Effector CD4-positive, alpha-beta T cell (primary cell): Measurements from ENCODE around the gene AADACL4.
"Not testable (repeated sequence)": the region's sequence is repeated elsewhere in the genome, so short reads cannot be mapped to it uniquely, and the experiment has no call there.

Experiments used
- DNase-seq: peaks from one replicate; pipeline ENCODE4 v3.0.0-alpha.2; 2020

The AADACL4 gene

GRCh38 chr1:12630946-12631530 is 12.8 kb upstream of the AADACL4 start:
- no peak for DNase-seq

GRCh38 chr1:12631571-12631970 is 12.3 kb upstream of the AADACL4 start:
- no peak for DNase-seq

GRCh38 chr1:12634156-12634555 is 9.7 kb upstream of the AADACL4 start:
- DNase-seq: no peak

GRCh38 chr1:12634696-12635202 is 9.1 kb upstream of the AADACL4 start:
- DNase-seq: no peak

GRCh38 chr1:12636098-12636950 is 7.6 kb upstream of the AADACL4 start:
- no peak for DNase-seq

- DNase-seq: no peak
These were observed 6.2 kb upstream of the AADACL4 start for GRCh38 chr1:12637693-12638092.

- DNase-seq: no peak
These were observed 3.5 kb upstream of the AADACL4 start for GRCh38 chr1:12640237-12640957.

- no peak for DNase-seq
These were observed 3.0 kb upstream of the AADACL4 start for GRCh38 chr1:12640958-12641272.

- no peak for DNase-seq
These were observed 806 bp upstream of the AADACL4 start for GRCh38 chr1:12643079-12643478.

- DNase-seq: no peak
These were observed 352 bp downstream of the AADACL4 start for GRCh38 chr1:12644237-12644636.

GRCh38 chr1:12644829-12645228 is 944 bp downstream of the AADACL4 start:
- no peak for DNase-seq

GRCh38 chr1:12645401-12645800 is 1.5 kb downstream of the AADACL4 start:
- not testable (repeated sequence) for DNase-seq

- no peak for DNase-seq
These were observed 4.9 kb downstream of the AADACL4 start for GRCh38 chr1:12648741-12649140.

GRCh38 chr1:12649971-12650421 is 6.1 kb downstream of the AADACL4 start:
- DNase-seq: no peak

- DNase-seq: no peak
These were observed 10.2 kb downstream of the AADACL4 start for GRCh38 chr1:12654004-12654567.

GRCh38 chr1:12654657-12655056 is 10.8 kb downstream of the AADACL4 start:
- DNase-seq: no peak

- no peak for DNase-seq
These were observed 12.7 kb downstream of the AADACL4 start for GRCh38 chr1:12656575-12656974.

GRCh38 chr1:12657060-12657884 is 13.4 kb downstream of the AADACL4 start:
- no peak for DNase-seq

- not testable (repeated sequence) for DNase-seq
These were observed 14.1 kb downstream of the AADACL4 start for GRCh38 chr1:12657885-12658512.

- DNase-seq: peak; percentile 68
These were observed 14.9 kb downstream of the AADACL4 start for GRCh38 chr1:12658531-12659453.
